Embryonic facial prominence (tissue), 1 donor: ENCODE data around the gene LCP1.

ENCODE experiments used
- DNase-seq: peaks from one replicate; pipeline ENCODE4 v3.0.0-alpha.2; 2016; ENCODE audit errors: extremely low spot score

The LCP1 gene

GRCh38 chr13:46160065-46160464 lies 21.9 kb downstream of the LCP1 start:
- no peak for DNase-seq

GRCh38 chr13:46158983-46159382 lies 23.0 kb downstream of the LCP1 start:
- DNase-seq: no peak

- no peak for DNase-seq
Measured at GRCh38 chr13:46158222-46158621, 23.8 kb downstream of the LCP1 start.

- DNase-seq: no peak
Measured at GRCh38 chr13:46154136-46154801, 27.7 kb downstream of the LCP1 start.

- DNase-seq: no peak
Measured at GRCh38 chr13:46152627-46153328, 29.2 kb downstream of the LCP1 start.

- DNase-seq: no peak
Measured at GRCh38 chr13:46150134-46150693, 31.8 kb downstream of the LCP1 start.

- no peak for DNase-seq
Measured at GRCh38 chr13:46149272-46150133, 32.5 kb downstream of the LCP1 start.

GRCh38 chr13:46146898-46147297 lies 35.1 kb downstream of the LCP1 start:
- DNase-seq: no peak

- DNase-seq: no peak
Measured at GRCh38 chr13:46145950-46146349, 36.0 kb downstream of the LCP1 start.

GRCh38 chr13:46145135-46145534 lies 36.8 kb downstream of the LCP1 start:
- DNase-seq: no peak

- no peak for DNase-seq
Measured at GRCh38 chr13:46143184-46143701, 38.7 kb downstream of the LCP1 start.

GRCh38 chr13:46142776-46143175 lies 39.2 kb downstream of the LCP1 start:
- no peak for DNase-seq

GRCh38 chr13:46140044-46140443 lies 41.9 kb downstream of the LCP1 start:
- DNase-seq: no peak

- DNase-seq: no peak
Measured at GRCh38 chr13:46137627-46138317, 44.2 kb downstream of the LCP1 start.

- DNase-seq: no peak
Measured at GRCh38 chr13:46136688-46137087, 45.3 kb downstream of the LCP1 start.

GRCh38 chr13:46134961-46135522 lies 46.9 kb downstream of the LCP1 start:
- peak; percentile 30 for DNase-seq

GRCh38 chr13:46134494-46134893 lies 47.5 kb downstream of the LCP1 start:
- no peak for DNase-seq

- no peak for DNase-seq
Measured at GRCh38 chr13:46132109-46132508, 49.9 kb downstream of the LCP1 start.

GRCh38 chr13:46131705-46132104 lies 50.3 kb downstream of the LCP1 start:
- DNase-seq: no peak

- no peak for DNase-seq
Measured at GRCh38 chr13:46129955-46130618, 51.9 kb downstream of the LCP1 start.

- DNase-seq: no peak
Measured at GRCh38 chr13:46129124-46129523, 52.9 kb downstream of the LCP1 start.
